HepG2 (cell line): ENCODE data around the gene BRAT1. TPM values are rescaled to one million over a fixed set of nuclear protein-coding genes. Genes with fewer than 3 reads are reported as not detected.

Source experiments
- ARHGAP35 ChIP-seq: sonication (generic); formaldehyde crosslinking; IDR thresholded peaks from 2 replicates; pipeline ENCODE4 v1.9.0; 2022; ENCODE audit warnings: mild to moderate bottlenecking, inconsistent platforms, moderate library complexity, missing genetic modification reagents, borderline replicate concordance
- ATF5 ChIP-seq: sonication (generic); formaldehyde crosslinking; IDR thresholded peaks from 2 replicates; pipeline ENCODE4 v1.4.0; 2020; ENCODE audit warnings: mild to moderate bottlenecking, low read depth, missing genetic modification reagents
- CBX2 ChIP-seq, 2 experiments: fragments of 200-600 bp in 1 of 2; sonication (generic); formaldehyde crosslinking in 1 of 2; IDR thresholded peaks; 2 replicates each; pipeline versions ENCODE4 v1.7.0 to v1.8.1; 2018 to 2022; ENCODE audit warnings: low read depth in 2 of 2, low read length in 1 of 2, mild to moderate bottlenecking in 1 of 2, missing genetic modification reagents in 1 of 2
- EED ChIP-seq: sonication (generic); formaldehyde crosslinking; IDR thresholded peaks from 2 replicates; pipeline ENCODE4 v1.5.0; 2020; ENCODE audit warnings: mild to moderate bottlenecking, missing genetic modification reagents
- FUBP1 ChIP-seq: sonication (generic); formaldehyde crosslinking; IDR thresholded peaks from 2 replicates; pipeline ENCODE4 v1.5.1; 2020; ENCODE audit warnings: missing genetic modification reagents, mild to moderate bottlenecking, borderline replicate concordance
- HOXA5 ChIP-seq: sonication (generic); formaldehyde crosslinking; IDR thresholded peaks from 2 replicates; pipeline ENCODE4 v1.4.0; 2020; ENCODE audit warnings: missing genetic modification reagents
- NR2F2 ChIP-seq: IDR thresholded peaks from 2 replicates; pipeline ENCODE4 v1.6.1; 2012; ENCODE audit warnings: low read depth, inconsistent platforms, borderline replicate concordance
- RFXAP ChIP-seq: sonication (generic); formaldehyde crosslinking; IDR thresholded peaks from 2 replicates; pipeline ENCODE4 v1.4.0; 2020; ENCODE audit warnings: missing genetic modification reagents, borderline replicate concordance
- SMARCC2 ChIP-seq: fragments of 450-650 bp; IDR thresholded peaks from 2 replicates; pipeline ENCODE4 v1.6.1; 2017; ENCODE audit warnings: antibody characterized with exemption, mild to moderate bottlenecking
- TFE3 ChIP-seq: IDR thresholded peaks from 2 replicates; pipeline ENCODE4 v1.6.1; 2016
- ZBTB26 ChIP-seq: IDR thresholded peaks from 2 replicates; pipeline ENCODE4 v1.6.1; 2016; ENCODE audit warnings: missing compliant biosample characterization, missing genetic modification reagents, borderline replicate concordance
- ZFP36L2 ChIP-seq: sonication (generic); formaldehyde crosslinking; IDR thresholded peaks from 2 replicates; pipeline ENCODE4 v1.4.0; 2020; ENCODE audit warnings: missing genetic modification reagents
- ZNF484 ChIP-seq: sonication (generic); formaldehyde crosslinking; IDR thresholded peaks from 2 replicates; pipeline ENCODE4 v1.5.1; 2020; ENCODE audit warnings: mild to moderate bottlenecking, low read depth, missing genetic modification reagents, borderline replicate concordance
- ZNF549 ChIP-seq: sonication (generic); formaldehyde crosslinking; IDR thresholded peaks from 2 replicates; pipeline ENCODE4 v1.5.0; 2020; ENCODE audit warnings: missing genetic modification reagents
- ZNF687 ChIP-seq: sonication (generic); formaldehyde crosslinking; IDR thresholded peaks from 2 replicates; pipeline ENCODE4 v1.5.1; 2020; ENCODE audit warnings: mild to moderate bottlenecking, missing genetic modification reagents, moderate library complexity
- ZUFSP ChIP-seq: sonication (generic); formaldehyde crosslinking; IDR thresholded peaks from 2 replicates; pipeline ENCODE4 v1.9.0; 2021; ENCODE audit warnings: missing genetic modification reagents, mild to moderate bottlenecking, borderline replicate concordance
- polyA plus RNA-seq, 8 experiments: library from polyadenylated mRNA; depleted of rRNA in 3 of 8; stranded (reverse) in 7 of 8; unstranded in 1 of 8; fragments of >200 nt; fragmentation: Illumina TruSeq in 4 of 8; extraction: Trizol in 4 of 8; gene quantifications; 2 replicates each; pipeline versions ENCODE4 v1.2.1 to v1.2.3, GENCODE V29; 2011 to 2016; ENCODE audit warnings: low read depth in 4 of 8, missing spikeins in 1 of 8, mixed read lengths in 1 of 8; ENCODE audit not compliant: insufficient read depth in 1 of 8
- total RNA-seq, 5 experiments: library from RNA; depleted of rRNA; stranded (reverse); fragments of >200 nt; fragmentation: Illumina TruSeq; extraction: Trizol; gene quantifications; 2 replicates each; pipeline ENCODE4 v1.2.3, GENCODE V29; 2016; ENCODE audit warnings: low read depth in 1 of 5

The BRAT1 gene
- total and polyA plus RNA-seq, 2 of the 13 experiments (the other 11 are each of a cell fraction or from before 2014, with no cell fraction given), result 10.2 to 20.3 TPM

- TF ChIP-seq ARHGAP35 (CRISPR knock-in tag) (no peak), RFXAP (CRISPR knock-in tag) (no peak), ZBTB26 (CRISPR knock-in tag) (no peak), NR2F2 (no peak), FUBP1 (no peak), ZNF484 (CRISPR knock-in tag) (no peak), ZUFSP (CRISPR knock-in tag) (no peak), ZNF549 (CRISPR knock-in tag) (no peak), HOXA5 (CRISPR knock-in tag) (no peak), EED (0 out of 2 replicates have a peak, but pooled peaks have one; percentile 17), CBX2 (IDR thresholded peaks at IDR 0.05; ENCODE audit: low read depth, low read length) (no peak), CBX2 (CRISPR knock-in tag; IDR thresholded peaks at IDR 0.05; ENCODE audit: low read depth) (no peak), ATF5 (CRISPR knock-in tag) (no peak), ZNF687 (CRISPR knock-in tag) (peak; percentile 40; the same call in 1 of the 2 replicates), SMARCC2 (no peak), TFE3 (CRISPR knock-in tag) (no peak), ZFP36L2 (CRISPR knock-in tag) (no peak)
Observed at GRCh38 chr7:2519119-2519930, 36.0 kb downstream of the BRAT1 start, which contains the start of gene LFNG (continued).
